Measurements from ENCODE around the gene ERBIN. TPM values are rescaled to one million over a fixed set of nuclear protein-coding genes. Genes with fewer than 3 reads are reported as not detected.
"Not testable (repeated sequence)": the region's sequence is repeated elsewhere in the genome, so short reads cannot be mapped to it uniquely, and the experiment has no call there.

ERBIN gene
- total RNA-seq, 1 donor from 2014 or later = 12.0 TPM

DNA sequence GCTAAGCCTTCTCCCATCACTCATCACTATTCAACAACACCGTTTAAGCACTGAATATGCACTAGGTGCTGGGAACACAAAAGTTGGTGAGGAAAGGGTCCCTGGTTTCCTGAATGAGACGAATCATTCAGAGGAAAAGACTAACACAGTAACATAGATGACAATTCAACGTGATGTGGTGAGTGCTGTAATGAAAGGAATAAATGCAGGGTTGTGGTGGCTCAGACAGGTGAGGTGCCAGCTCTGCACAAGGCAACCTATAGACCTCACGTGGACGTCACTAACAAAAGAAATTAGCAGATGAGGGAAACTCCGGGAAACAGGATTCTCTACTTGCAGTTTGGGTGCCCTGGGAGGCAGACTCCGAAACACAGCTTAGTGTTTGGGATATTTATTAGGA is 40.0 kb upstream of the ERBIN start:
- Histone ChIP-seq H3K27ac (no peak overlapping the region), H3K4me3 (no peak overlapping the region), H3K36me3 (no peaks in the 10 kb centered on the region), H3K4me1 (no peaks in the 10 kb centered on the region), H3K27me3 (no peaks in the 10 kb centered on the region), H3K9me3 (no peaks in the 10 kb centered on the region)
- DNase-seq (ENCODE audit: low spot score in 2 of 2) = no peak
- TF ChIP-seq, protein P1, sequence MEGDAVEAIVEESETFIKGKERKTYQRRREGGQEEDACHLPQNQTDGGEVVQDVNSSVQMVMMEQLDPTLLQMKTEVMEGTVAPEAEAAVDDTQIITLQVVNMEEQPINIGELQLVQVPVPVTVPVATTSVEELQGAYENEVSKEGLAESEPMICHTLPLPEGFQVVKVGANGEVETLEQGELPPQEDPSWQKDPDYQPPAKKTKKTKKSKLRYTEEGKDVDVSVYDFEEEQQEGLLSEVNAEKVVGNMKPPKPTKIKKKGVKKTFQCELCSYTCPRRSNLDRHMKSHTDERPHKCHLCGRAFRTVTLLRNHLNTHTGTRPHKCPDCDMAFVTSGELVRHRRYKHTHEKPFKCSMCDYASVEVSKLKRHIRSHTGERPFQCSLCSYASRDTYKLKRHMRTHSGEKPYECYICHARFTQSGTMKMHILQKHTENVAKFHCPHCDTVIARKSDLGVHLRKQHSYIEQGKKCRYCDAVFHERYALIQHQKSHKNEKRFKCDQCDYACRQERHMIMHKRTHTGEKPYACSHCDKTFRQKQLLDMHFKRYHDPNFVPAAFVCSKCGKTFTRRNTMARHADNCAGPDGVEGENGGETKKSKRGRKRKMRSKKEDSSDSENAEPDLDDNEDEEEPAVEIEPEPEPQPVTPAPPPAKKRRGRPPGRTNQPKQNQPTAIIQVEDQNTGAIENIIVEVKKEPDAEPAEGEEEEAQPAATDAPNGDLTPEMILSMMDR (IDR thresholded peaks at IDR 0.05) = no peak
- intact Hi-C loops (cut with DNase I) = no loop called here

DNA sequence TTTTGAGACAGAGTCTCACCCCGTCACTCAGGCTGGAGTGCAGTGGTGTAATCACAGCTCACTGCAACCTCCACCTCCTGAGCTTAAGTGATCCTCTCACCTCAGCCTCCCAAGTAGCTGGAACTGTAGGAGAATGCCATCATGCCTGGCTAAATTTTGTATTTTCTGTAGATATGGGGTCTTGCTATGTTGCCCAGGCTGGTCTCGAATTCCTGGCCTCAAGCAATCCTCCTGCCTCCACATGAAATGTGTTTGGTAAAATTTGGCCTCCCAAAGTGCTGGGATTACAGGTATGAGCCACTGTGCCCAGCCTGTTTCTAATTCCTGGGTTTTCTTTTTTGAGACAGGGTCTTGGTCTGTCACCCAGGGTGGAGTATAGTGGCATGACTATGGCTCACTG is 34.4 kb upstream of the ERBIN start:
- DNase-seq (ENCODE audit: low spot score in 2 of 2); H3K4me3 ChIP-seq; H3K4me1 ChIP-seq; intact Hi-C loops (cut with DNase I); H3K9me3 ChIP-seq; H3K27ac ChIP-seq; H3K36me3 ChIP-seq; H3K27me3 ChIP-seq: not testable (repeated sequence)

DNA sequence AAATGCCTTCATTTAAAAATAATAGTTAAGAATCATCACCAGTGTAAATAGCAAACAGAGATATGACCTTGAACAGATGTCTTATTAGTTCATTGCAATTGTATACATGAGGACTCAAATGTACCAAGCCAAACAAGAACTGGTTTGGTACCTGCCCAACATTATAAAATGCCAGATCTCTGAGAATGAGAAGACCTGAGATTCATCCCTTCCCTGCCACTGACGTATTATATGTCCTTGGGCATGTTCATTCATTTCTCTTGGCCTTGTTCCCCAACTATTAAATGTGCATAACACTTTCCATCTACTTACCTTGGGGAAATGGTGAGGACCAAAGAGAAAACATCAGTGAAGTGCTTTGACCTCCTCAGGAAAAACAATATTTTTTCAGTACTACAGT is 33.6 kb upstream of the ERBIN start:
- H3K9me3 ChIP-seq = no peaks in the 10 kb centered on the region
- no peak for DNase-seq (ENCODE audit: low spot score in 2 of 2)
- H3K4me3 ChIP-seq = no peak overlapping the region
- no peak overlapping the region for H3K27ac ChIP-seq
- no peaks in the 10 kb centered on the region for H3K27me3 ChIP-seq
- TF ChIP-seq, protein P1 (IDR thresholded peaks at IDR 0.05) = no peak
- no peaks in the 10 kb centered on the region for H3K36me3 ChIP-seq
- intact Hi-C loops (cut with DNase I) = no loop called here
- no peaks in the 10 kb centered on the region for H3K4me1 ChIP-seq

DNA sequence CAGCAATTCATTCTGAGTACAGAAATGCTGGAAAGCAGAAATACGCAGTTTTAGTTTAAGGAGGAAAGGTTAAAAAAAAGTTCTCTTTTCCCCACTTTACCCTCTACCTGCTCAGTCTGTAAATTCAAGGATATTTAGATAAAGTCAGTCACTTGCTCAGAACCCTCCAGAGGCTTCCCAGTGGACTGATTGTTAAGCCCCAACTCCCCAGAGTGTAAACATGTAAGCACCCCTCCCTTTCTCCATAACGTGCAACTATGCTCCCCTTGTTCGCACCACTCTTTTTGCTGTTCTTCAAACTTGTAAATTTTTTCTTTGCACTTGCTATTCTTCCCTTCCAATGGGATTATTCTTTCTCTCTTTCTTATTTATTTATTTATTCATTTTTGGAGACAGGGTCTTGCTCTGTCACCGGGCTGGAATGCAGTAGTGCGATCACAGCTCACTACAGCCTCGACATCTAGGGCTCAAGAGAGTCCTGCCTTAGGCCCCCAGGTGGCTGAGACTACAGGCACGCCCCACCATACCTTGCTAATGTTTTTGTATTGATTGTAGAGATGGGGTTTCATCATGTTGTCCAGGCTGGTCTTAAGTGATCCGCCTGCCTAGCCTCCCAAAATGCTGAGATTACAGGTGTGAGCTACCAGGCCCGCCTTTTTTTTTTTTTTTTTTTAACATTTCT is 32.5 kb upstream of the ERBIN start:
- Histone ChIP-seq H3K4me1 (no peaks in the 10 kb centered on the region), H3K27me3 (no peaks in the 10 kb centered on the region), H3K4me3 (no peak overlapping the region), H3K9me3 (no peaks in the 10 kb centered on the region), H3K27ac (no peak overlapping the region), H3K36me3 (no peaks in the 10 kb centered on the region)
- intact Hi-C loops (cut with DNase I) = no loop called here
- no peak for DNase-seq (ENCODE audit: low spot score in 2 of 2)
- TF ChIP-seq, protein P1 (IDR thresholded peaks at IDR 0.05) = no peak

DNA sequence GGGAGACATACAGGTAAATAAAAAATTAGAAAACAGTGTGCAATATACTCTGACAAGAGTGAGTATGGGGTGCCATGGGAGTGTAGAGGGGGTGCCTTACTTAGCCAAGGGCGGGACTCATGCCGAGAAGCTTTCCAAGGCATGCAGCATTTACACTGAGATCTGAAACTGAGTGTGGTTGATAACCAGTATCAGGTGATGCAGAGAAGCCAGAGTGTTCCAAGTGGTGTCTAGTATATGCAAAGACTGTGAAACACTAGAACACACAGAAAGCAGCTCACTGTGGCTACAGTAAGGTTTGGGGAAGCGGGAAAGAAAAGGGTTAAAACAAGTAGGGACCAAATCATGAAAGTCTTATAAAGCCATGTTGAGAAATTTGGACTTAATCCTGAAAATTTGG is 30.5 kb upstream of the ERBIN start:
- no peak for DNase-seq (ENCODE audit: low spot score in 2 of 2)
- no peaks in the 10 kb centered on the region for H3K27me3 ChIP-seq
- no peaks in the 10 kb centered on the region for H3K9me3 ChIP-seq
- no peak overlapping the region for H3K27ac ChIP-seq
- H3K4me3 ChIP-seq = no peak overlapping the region
- TF ChIP-seq, protein P1 (IDR thresholded peaks at IDR 0.05) = no peak
- intact Hi-C loops (cut with DNase I) = no loop called here
- no peaks in the 10 kb centered on the region for H3K36me3 ChIP-seq
- H3K4me1 ChIP-seq = no peaks in the 10 kb centered on the region

DNA sequence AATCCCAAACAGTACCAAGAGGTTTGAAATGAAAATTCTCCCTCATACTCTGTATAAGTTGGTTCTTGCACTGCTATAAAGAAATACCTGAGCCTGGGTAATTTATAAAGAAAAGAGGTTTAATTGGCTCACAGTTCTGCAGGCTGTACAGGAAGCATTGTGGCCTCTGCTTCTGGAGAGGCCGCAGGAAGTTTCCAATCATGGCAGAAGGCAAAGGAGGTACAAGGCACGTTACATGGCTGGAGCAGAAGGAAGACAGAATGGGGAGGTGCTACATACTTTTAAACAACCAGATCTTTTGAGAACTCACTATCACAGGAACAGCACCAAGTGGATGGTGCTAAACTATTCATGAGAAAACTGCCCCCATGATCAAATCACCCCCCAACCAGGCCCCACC is 25.6 kb upstream of the ERBIN start:
- Histone ChIP-seq H3K27ac (no peak overlapping the region), H3K4me3 (no peak overlapping the region), H3K9me3 (no peaks in the 10 kb centered on the region), H3K36me3 (no peaks in the 10 kb centered on the region), H3K27me3 (no peaks in the 10 kb centered on the region), H3K4me1 (no peaks in the 10 kb centered on the region)
- no peak for DNase-seq (ENCODE audit: low spot score in 2 of 2)
- intact Hi-C loops (cut with DNase I) = no loop called here
- TF ChIP-seq, protein P1 (IDR thresholded peaks at IDR 0.05) = no peak

Data from ascending aorta (tissue), 2 donors.